ENCODE data around the gene MSANTD2.

- TF ChIP-seq EZH2phosphoT487 (IDR thresholded peaks at IDR 0.05; ENCODE audit: low read depth) (no peak), CTCF (IDR thresholded peaks at IDR 0.05; ENCODE audit: low read depth, low read length) (no peak)
These were observed 31.3 kb downstream of the MSANTD2 start for GRCh38 chr11:124768914-124769313.
